ENCODE measurements around the gene PRKN.
"Not testable (repeated sequence)": the region's sequence is repeated elsewhere in the genome, so short reads cannot be mapped to it uniquely, and the experiment has no call there.

The PRKN gene

DNA sequence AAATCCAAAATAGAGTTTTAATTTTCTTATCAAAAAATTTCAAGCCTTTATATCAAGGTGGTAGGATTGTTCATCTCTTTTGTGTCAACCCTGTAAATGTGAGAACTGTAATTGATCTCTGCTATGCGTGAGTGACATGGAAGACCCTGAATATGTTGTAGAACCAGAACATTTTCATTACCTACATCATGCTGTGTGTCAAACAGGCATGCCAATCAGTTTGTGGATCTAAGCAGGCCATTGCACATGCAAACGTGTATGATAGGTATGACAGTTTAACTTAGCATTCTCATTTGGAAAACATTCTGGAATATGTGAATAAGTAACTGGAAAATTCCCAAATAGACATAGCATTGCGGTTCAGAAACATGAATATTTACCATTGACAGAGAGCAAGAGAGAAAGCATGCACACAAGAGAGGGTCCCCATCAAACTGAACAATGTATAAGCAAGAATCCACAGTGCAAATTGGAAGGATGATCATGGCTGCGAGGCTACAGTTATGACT is 812.1 kb downstream of the PRKN start:
- no peak for DNase-seq (ENCODE audit: low read depth)

- no peak for DNase-seq (ENCODE audit: low read depth)
Measured at GRCh38 chr6:161908872-161909271, 818.7 kb downstream of the PRKN start.

DNA sequence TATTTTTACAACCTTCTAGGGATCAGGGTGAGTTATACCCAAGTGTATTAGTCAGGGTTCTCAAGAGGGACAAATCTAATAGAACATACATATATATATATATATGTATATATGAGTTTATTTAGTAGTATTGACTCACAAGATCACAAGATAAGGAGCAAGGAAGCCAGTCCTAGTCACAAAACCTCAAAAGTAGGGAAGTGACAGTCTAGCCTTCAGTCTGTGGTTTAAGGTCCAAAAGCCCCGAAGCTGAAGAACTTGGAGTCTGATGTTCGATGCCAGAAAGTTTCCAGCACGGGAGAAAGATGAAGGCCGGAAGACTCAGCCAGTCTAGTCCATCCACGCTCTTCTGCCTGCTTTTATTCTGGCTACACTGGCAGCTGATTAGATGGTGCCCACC is 821.0 kb downstream of the PRKN start:
- DNase-seq (ENCODE audit: low read depth), result no peak

GRCh38 chr6:161903584-161904212 is 823.9 kb downstream of the PRKN start:
- DNase-seq (ENCODE audit: low read depth), result no peak

GRCh38 chr6:161901740-161902426 is 825.7 kb downstream of the PRKN start:
- DNase-seq (ENCODE audit: low read depth), result no peak

DNA sequence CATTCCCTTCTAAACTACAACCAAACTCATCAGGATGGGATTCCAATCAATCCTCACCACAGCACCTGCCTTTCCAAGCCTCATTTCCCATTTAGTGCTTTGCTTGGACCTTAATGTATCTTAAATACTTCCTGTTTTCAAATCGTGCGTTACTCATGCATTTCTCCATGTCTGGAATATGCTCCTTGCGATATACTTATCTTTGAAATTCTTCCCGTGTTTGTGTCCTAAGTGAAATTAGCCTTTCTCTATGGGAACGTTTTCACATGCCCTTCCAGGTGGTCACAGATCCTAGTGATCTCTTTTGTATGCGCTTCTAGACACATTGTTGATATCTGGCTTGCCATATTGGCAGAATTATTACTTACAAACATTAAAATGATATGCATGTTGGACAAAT is 833.1 kb downstream of the PRKN start:
- no peak for DNase-seq (ENCODE audit: low read depth)

- DNase-seq (ENCODE audit: low read depth), result no peak
Measured at GRCh38 chr6:161891542-161891941, 836.0 kb downstream of the PRKN start.

DNA sequence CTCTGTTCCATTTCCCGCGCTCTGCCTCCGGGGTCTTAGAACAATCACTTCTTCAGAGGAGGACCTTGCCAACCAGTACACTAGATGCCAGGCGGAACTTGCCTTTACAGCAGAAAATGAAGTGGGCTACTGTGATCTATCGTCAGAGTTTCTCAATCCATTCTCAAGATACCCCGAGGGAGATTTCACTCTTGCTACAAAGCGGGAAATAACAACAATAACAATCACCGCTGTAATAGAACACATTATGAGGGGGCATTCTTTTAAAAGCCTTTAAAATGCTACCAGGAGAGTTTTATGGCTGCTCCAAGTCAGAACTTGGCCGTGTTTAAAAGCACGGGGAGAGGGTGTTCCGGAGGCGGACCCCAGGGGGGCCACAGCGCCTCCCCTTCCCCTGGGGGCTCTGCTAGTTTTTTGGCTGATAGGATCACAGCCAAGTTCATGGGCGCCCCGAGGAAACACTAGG is 836.7 kb downstream of the PRKN start:
- DNase-seq (ENCODE audit: low read depth), result no peak

GRCh38 chr6:161890133-161890831 is 837.3 kb downstream of the PRKN start:
- DNase-seq (ENCODE audit: low read depth), result peak; percentile 0

GRCh38 chr6:161889324-161889723 is 838.2 kb downstream of the PRKN start:
- DNase-seq (ENCODE audit: low read depth), result no peak

DNA sequence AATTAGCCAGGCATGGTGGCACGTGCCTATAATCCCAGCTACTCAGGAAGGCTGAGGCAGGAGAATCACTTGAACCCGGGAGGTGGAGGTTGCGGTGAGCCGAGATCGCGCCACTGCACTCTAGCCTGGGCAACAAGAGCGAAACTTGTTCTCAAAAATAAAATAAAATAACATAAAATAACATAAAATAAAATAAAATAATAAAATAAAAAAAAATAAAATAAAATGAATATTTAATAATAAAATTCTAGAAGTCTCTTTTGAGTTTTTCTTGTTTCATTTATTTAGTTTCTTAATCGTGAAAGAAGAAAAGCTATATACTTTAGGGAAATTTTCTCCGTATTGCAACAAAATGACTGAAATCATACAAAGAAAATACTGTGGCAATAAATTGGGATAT is 841.0 kb downstream of the PRKN start:
- not testable (repeated sequence) for DNase-seq (ENCODE audit: low read depth)

- no peak for DNase-seq (ENCODE audit: low read depth)
Measured at GRCh38 chr6:161884782-161885181, 842.8 kb downstream of the PRKN start.

- DNase-seq (ENCODE audit: low read depth), result no peak
Measured at GRCh38 chr6:161882196-161882765, 845.3 kb downstream of the PRKN start.

DNA sequence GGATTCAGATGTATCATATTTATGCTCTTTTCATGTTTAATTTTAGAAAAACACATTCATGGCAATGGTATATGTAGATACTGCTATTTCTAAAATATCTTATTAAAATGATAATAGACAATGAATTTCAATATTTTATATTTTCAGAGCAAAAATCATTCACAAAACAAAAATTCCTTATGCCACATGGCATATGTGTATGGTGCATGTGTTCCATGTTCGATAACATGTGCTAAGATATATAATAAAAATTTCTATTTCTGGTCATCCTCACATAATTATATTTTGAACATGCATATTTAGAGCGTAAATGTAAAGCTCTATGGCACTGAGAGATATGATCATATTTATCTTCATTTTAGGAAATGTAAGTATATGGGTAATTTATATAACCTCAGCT is 847.5 kb downstream of the PRKN start:
- no peak for DNase-seq (ENCODE audit: low read depth)

DNA sequence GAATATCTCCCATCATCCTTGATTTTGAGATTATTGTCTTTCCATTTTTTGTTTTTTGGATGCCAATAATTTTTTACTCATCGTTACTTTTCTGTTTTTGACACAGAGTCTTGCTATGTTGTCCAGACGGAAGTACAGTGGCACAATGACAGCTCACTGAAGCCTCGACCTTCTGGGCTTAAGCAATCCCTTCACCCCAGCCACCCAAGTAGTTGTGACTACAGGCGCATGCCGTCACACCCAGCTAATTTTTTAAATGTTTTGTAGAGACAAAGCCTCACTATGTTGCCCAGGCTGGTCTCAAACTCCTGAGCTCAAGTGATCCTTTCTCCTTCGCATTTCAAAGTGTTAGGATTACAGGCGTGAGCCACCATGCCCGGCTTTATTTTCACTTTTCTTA is 851.3 kb downstream of the PRKN start:
- no peak for DNase-seq (ENCODE audit: low read depth)

DNA sequence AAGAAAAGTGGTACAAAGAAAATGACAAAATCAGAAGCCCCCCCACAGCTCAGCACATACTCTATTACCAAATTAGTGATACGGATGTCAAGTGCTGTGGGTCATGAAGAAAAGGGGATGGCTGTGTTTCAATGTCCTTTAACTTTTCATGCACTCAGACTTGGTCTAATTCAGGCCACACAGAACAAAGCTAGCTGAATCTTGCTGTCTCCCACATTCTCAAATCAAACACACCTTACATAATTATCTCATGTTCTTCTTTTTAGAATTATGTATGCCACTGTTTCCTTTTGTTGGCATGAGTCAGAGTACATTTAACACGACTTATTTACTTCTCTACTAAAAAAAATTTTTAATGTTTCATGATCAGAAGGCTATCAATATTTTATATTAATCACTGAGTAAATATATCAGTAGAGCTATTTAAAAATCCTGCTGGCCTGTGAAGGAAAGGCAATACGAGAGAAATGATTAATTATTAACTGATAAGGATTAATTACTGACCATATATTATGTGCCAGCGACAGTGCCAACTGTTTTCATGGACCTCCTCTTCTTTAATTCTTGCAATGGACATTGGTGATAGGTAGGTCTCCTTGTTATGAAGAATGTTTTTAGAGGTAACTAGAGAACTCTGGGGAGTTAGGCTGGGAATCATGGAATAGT is 857.2 kb downstream of the PRKN start:
- no peak for DNase-seq (ENCODE audit: low read depth)

DNA sequence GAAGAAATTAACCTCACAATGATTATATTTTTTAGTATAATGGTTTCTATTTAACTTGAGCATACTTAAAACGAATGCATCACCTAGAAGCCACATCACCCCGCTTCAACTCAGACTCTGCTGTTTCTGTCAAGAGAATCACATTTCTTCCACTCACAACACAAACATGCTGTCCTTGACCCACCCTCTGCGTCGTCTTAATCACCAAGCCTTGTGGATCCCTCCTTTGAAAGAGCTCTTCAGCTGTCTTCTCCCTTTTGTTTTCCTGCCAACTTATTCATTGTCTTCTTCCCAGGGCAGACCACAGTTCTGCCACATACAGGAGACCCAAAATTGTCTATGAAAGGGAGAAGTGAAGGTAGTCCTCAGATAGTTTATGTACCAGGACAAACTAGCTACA is 858.1 kb downstream of the PRKN start:
- DNase-seq (ENCODE audit: low read depth), result no peak

- DNase-seq (ENCODE audit: low read depth), result no peak
Measured at GRCh38 chr6:161866570-161866969, 861.0 kb downstream of the PRKN start.

- DNase-seq (ENCODE audit: low read depth), result not testable (repeated sequence)
Measured at GRCh38 chr6:161861061-161861460, 866.5 kb downstream of the PRKN start.

GRCh38 chr6:161853657-161854056 is 873.9 kb downstream of the PRKN start:
- no peak for DNase-seq (ENCODE audit: low read depth)

- DNase-seq (ENCODE audit: low read depth), result not testable (repeated sequence)
Measured at GRCh38 chr6:161851486-161851885, 876.1 kb downstream of the PRKN start.

DNA sequence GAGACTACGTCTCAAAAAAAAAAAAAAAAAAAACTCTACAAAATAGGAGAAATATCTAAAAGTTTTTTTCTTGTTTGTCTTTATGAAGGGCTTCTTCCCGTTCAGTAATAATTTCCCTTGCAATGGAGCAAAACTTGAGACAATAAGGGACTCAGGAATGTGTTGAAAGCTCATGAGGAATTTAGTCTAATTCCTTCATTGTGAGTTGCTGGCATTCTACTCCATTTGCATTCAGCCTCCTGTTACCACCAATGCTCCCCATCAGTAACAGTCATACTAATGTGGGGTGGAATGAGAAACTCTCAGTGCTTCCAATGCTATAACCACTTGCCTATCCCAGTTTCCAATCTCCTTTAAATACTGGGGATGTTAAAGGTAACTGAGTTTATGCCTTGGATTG is 877.0 kb downstream of the PRKN start:
- no peak for DNase-seq (ENCODE audit: low read depth)

All from fibroblast of the conjunctiva (primary cell).